SK-N-MC (cell line): ENCODE results near the gene TEX47.

ENCODE experiments used
- EZH2 ChIP-seq: fragments of 200-600 bp; sonication (generic); IDR thresholded peaks from one replicate; pipeline ENCODE4 v1.6.1; 2017; ENCODE audit warnings: antibody characterized with exemption
- POLR2AphosphoS5 ChIP-seq: IDR thresholded peaks from 2 replicates; pipeline ENCODE4 v1.6.1; 2012; ENCODE audit warnings: mild to moderate bottlenecking, low read depth, low read length, borderline replicate concordance

GRCh38 chr7:88835147-88835728 lies 39.7 kb upstream of the TEX47 start:
- TF ChIP-seq POLR2AphosphoS5: no peak
- no peak for TF ChIP-seq EZH2
